HepG2 (cell line): ENCODE data around the gene SIK2. TPM values are rescaled to one million over a fixed set of nuclear protein-coding genes. Genes with fewer than 3 reads are reported as not detected.

Source experiments
- ATAC-seq: fragments of 200-7000 bp; cut with Tn5 transposase; 3 replicates; pipeline ENCODE4 v1.9.1; 2020; ENCODE audit warnings: mild to moderate bottlenecking, moderate library complexity
- BruUV-seq: library from RNA; stranded (reverse); fragments of 400-500 nt; replicated peaks from 2 replicates; lab custom pipeline; 2021; lab: Mats Ljungman, UMichigan
- CTCF ChIA-PET: fragments of 300-600 bp; formaldehyde crosslinking; extraction: SDS; loops from one replicate; lab custom pipeline; 2021; ENCODE audit warnings: low total read pairs, inconsistent platforms, low intra/inter-chr PET ratio; lab: Yijun Ruan, JAX
- POLR2A ChIA-PET: fragments of 350-600 bp; sonication (Branson Sonifier 250); formaldehyde crosslinking; loops from one replicate; lab custom pipeline; 2020; ENCODE audit warnings: antibody characterized with exemption, inconsistent platforms; lab: Yijun Ruan, JAX
- DNase-seq: peaks from one replicate; pipeline ENCODE4 v3.0.0-alpha.2; 2015; ENCODE audit warnings: low spot score
- FAIRE-seq: peaks from 3 replicates; lab custom pipeline; 2011; peaks lifted over from hg19 to GRCh38; lab: Jason Lieb, UNC
- H2AFZ ChIP-seq: one replicate; pipeline ENCODE4 v1.6.1; 2011; ENCODE audit warnings: low read length, inconsistent platforms
- H3K27ac ChIP-seq: fragments of 300-600 bp; 3 replicates; pipeline ENCODE4 v1.8.0; 2011; ENCODE audit warnings: mixed run types, mild to moderate bottlenecking, mixed read lengths, low read length, inconsistent platforms; ENCODE audit not compliant: insufficient read depth; ENCODE audit errors: extremely low read length
- H3K27me3 ChIP-seq, 2 experiments: fragments of 200-600 bp in 1 of 2; 2 replicates in 1 of 2; 3 replicates in 1 of 2; pipeline versions ENCODE4 v1.6.0 to v1.8.0; 2011; ENCODE audit warnings: low read length in 2 of 2, mild to moderate bottlenecking in 2 of 2, moderate library complexity in 2 of 2, inconsistent platforms in 1 of 2; ENCODE audit not compliant: insufficient read depth in 2 of 2, control insufficient read depth in 1 of 2
- H3K36me3 ChIP-seq, 2 experiments: fragments of 200-600 bp in 1 of 2; replicated peaks in 1 of 2; 2 replicates in 1 of 2; 3 replicates in 1 of 2; pipeline versions ENCODE4 v1.5.1 to v1.8.0; 2011; ENCODE audit warnings: low read length in 2 of 2, inconsistent platforms in 1 of 2; ENCODE audit not compliant: insufficient read depth in 2 of 2, control insufficient read depth in 1 of 2
- H3K4me1 ChIP-seq: 2 replicates; pipeline ENCODE4 v1.5.1; 2012; ENCODE audit warnings: low read length, inconsistent platforms; ENCODE audit not compliant: insufficient read depth
- H3K4me2 ChIP-seq: 2 replicates; pipeline ENCODE4 v1.6.0; 2011; ENCODE audit warnings: low read depth, low read length, inconsistent platforms
- H3K4me3 ChIP-seq, 3 experiments: fragments of 200-600 bp in 1 of 3; sonication (generic), shearing (Covaris generic) in 1 of 3; replicated peaks in 1 of 3; 2 replicates each; pipeline ENCODE4 v1.5.1; 2011 to 2016; ENCODE audit warnings: low read length in 3 of 3, inconsistent platforms in 2 of 3, low read depth in 2 of 3, mild to moderate bottlenecking in 2 of 3, control low read depth in 1 of 3, mixed read lengths in 1 of 3; ENCODE audit not compliant: insufficient read depth in 1 of 3
- H3K79me2 ChIP-seq: one replicate; pipeline ENCODE4 v1.6.1; 2011; ENCODE audit warnings: low read length, inconsistent platforms; ENCODE audit not compliant: insufficient read depth
- H3K9ac ChIP-seq: 2 replicates; pipeline ENCODE4 v1.6.0; 2011; ENCODE audit warnings: mild to moderate bottlenecking, low read depth, low read length, inconsistent platforms; ENCODE audit not compliant: insufficient read depth
- H3K9me3 ChIP-seq: 2 replicates; pipeline ENCODE4 v1.5.1; 2012; ENCODE audit warnings: mild to moderate bottlenecking, low read length
- H4K20me1 ChIP-seq: 2 replicates; pipeline ENCODE4 v1.6.0; 2011; ENCODE audit warnings: inconsistent platforms, mild to moderate bottlenecking, low read length, moderate library complexity; ENCODE audit not compliant: insufficient read depth
- AGO2 ChIP-seq: fragments of 200-400 bp; formaldehyde crosslinking; optimal IDR thresholded peaks from 2 replicates; pipeline ENCODE3; 2017; ENCODE audit warnings: mild to moderate bottlenecking, low read depth, low read length, moderate library complexity
- ELF1 ChIP-seq: sonication (generic); formaldehyde crosslinking; IDR thresholded peaks from 2 replicates; pipeline ENCODE4 v1.4.0; 2020; ENCODE audit warnings: missing genetic modification reagents
- ERF ChIP-seq: IDR thresholded peaks from 2 replicates; pipeline ENCODE4 v1.6.1; 2018; ENCODE audit warnings: missing biosample characterization, missing genetic modification reagents
- MTF2 ChIP-seq: sonication (generic); formaldehyde crosslinking; IDR thresholded peaks from 2 replicates; pipeline ENCODE4 v1.5.0; 2020; ENCODE audit warnings: missing genetic modification reagents, borderline replicate concordance
- NR0B2 ChIP-seq: sonication (generic); formaldehyde crosslinking; IDR thresholded peaks from 2 replicates; pipeline ENCODE4 v1.4.0; 2020; ENCODE audit warnings: mild to moderate bottlenecking, missing genetic modification reagents
- RBFOX2 ChIP-seq: fragments of 200-400 bp; formaldehyde crosslinking; IDR thresholded peaks from 2 replicates; pipeline ENCODE4 v1.6.1; 2017; ENCODE audit warnings: low read depth, mild to moderate bottlenecking, low read length
- REXO4 ChIP-seq: sonication (generic); formaldehyde crosslinking; IDR thresholded peaks from 2 replicates; pipeline ENCODE4 v1.8.0; 2022; ENCODE audit warnings: missing genetic modification reagents, mild to moderate bottlenecking, borderline replicate concordance
- SOX6 ChIP-seq, 2 experiments: fragments of 450-650 bp in 1 of 2; sonication (generic) in 1 of 2; formaldehyde crosslinking in 1 of 2; IDR thresholded peaks; 2 replicates each; pipeline versions ENCODE4 v1.4.0 to v1.6.1; 2017 to 2020; ENCODE audit warnings: antibody characterized with exemption in 1 of 2, mild to moderate bottlenecking in 1 of 2, missing genetic modification reagents in 1 of 2
- SRSF9 ChIP-seq: fragments of 200-400 bp; formaldehyde crosslinking; IDR thresholded peaks from 2 replicates; pipeline ENCODE4 v1.6.1; 2018; ENCODE audit warnings: borderline replicate concordance, mild to moderate bottlenecking, low read depth, low read length; ENCODE audit not compliant: insufficient read depth, poor library complexity, severe bottlenecking
- TOE1 ChIP-seq: sonication (generic); formaldehyde crosslinking; IDR thresholded peaks from 2 replicates; pipeline ENCODE4 v1.4.0; 2020; ENCODE audit warnings: mild to moderate bottlenecking, missing genetic modification reagents
- ZEB1 ChIP-seq: IDR thresholded peaks from 2 replicates; pipeline ENCODE4 v1.6.1; 2012; ENCODE audit warnings: mild to moderate bottlenecking, low read depth, inconsistent platforms; ENCODE audit not compliant: insufficient replicate concordance
- ZNF562 ChIP-seq: sonication (generic); formaldehyde crosslinking; IDR thresholded peaks from 2 replicates; pipeline ENCODE4 v1.8.0; 2022; ENCODE audit warnings: missing genetic modification reagents, borderline replicate concordance
- ZNF589 ChIP-seq: sonication (generic); formaldehyde crosslinking; conservative IDR thresholded peaks from 2 replicates; pipeline ENCODE4 v1.8.0; 2022; ENCODE audit warnings: mild to moderate bottlenecking, moderate library complexity, missing genetic modification reagents
- ZNF740 ChIP-seq: sonication (generic); formaldehyde crosslinking; IDR thresholded peaks from 2 replicates; pipeline ENCODE4 v1.4.0; 2020; ENCODE audit warnings: missing genetic modification reagents
- ZNF773 ChIP-seq: sonication (generic); formaldehyde crosslinking; IDR thresholded peaks from 2 replicates; pipeline ENCODE4 v1.4.0; 2020; ENCODE audit warnings: missing genetic modification reagents, borderline replicate concordance
- WGBS: methylation state at CpG from one replicate; pipeline ENCODE4 v1.1.6; 2017; ENCODE audit warnings: low lambda C conversion rate; 5-methylcytosine and 5-hydroxymethylcytosine counted together
- in situ Hi-C: cut with HindIII; loops from 2 replicates; pipeline ENCODE4 v1.10.0; 2017; ENCODE audit warnings: low pct_unique_long_range_greater_than_20kb; ENCODE audit not compliant: extremely low pct_ligation_motif_present
- intact Hi-C: fragments of 100-400 bp; cut with micrococcal nuclease; formaldehyde crosslinking; loops from one replicate; pipeline ENCODE4 v1.10.0; 2022; ENCODE audit not compliant: unreplicated experiment
- polyA plus RNA-seq, 8 experiments: library from polyadenylated mRNA; depleted of rRNA in 3 of 8; stranded (reverse) in 7 of 8; unstranded in 1 of 8; fragments of >200 nt; fragmentation: Illumina TruSeq in 4 of 8; extraction: Trizol in 4 of 8; gene quantifications; 2 replicates each; pipeline versions ENCODE4 v1.2.1 to v1.2.3, GENCODE V29; 2011 to 2016; ENCODE audit warnings: low read depth in 4 of 8, missing spikeins in 1 of 8, mixed read lengths in 1 of 8; ENCODE audit not compliant: insufficient read depth in 1 of 8
- total RNA-seq, 5 experiments: library from RNA; depleted of rRNA; stranded (reverse); fragments of >200 nt; fragmentation: Illumina TruSeq; extraction: Trizol; gene quantifications; 2 replicates each; pipeline ENCODE4 v1.2.3, GENCODE V29; 2016; ENCODE audit warnings: low read depth in 1 of 5
- TF ChIP-seq, protein P1 (sequence below): sonication (generic); formaldehyde crosslinking; IDR thresholded peaks from 2 replicates; pipeline ENCODE4 v1.9.0; 2022; ENCODE audit warnings: missing genetic modification reagents, mild to moderate bottlenecking, borderline replicate concordance

SIK2 gene
- total and polyA plus RNA-seq, 2 of the 13 experiments (the other 11 are each of a cell fraction or from before 2014, with no cell fraction given) = 8.1 to 15.4 TPM

GRCh38 chr11:111741751-111742150, 139.5 kb downstream of the SIK2 start:
- Histone ChIP-seq H3K27ac (no peak overlapping the region), H3K4me2 (no peak overlapping the region), H3K9me3 (no peaks in the 10 kb centered on the region), H3K4me1 (peaks cover 21% of the 10 kb centered on the region), H3K9ac (no peak overlapping the region), H3K27me3 (no peaks in the 10 kb centered on the region), H2AFZ (no peak overlapping the region), H4K20me1 (no peaks in the 10 kb centered on the region), H3K4me3 (no peak overlapping the region), H3K36me3 (peaks cover 6 to 56% of the 10 kb centered on the region in 2 experiments), H3K79me2 (no peaks in the 10 kb centered on the region)
- ChIA-PET CTCF (no interaction called here), POLR2A (no interaction called here)
- in situ Hi-C loops (no loop called here), intact Hi-C loops (no loop called here)
- DNase-seq = no peak
- TF ChIP-seq RBFOX2 (no peak), ZEB1 (no peak), NR0B2 (CRISPR knock-in tag) (no peak), SOX6 (IDR thresholded peaks at IDR 0.05) (no peak), SOX6 (CRISPR knock-in tag; IDR thresholded peaks at IDR 0.05) (no peak), MTF2 (CRISPR knock-in tag) (no peak), ELF1 (CRISPR knock-in tag) (no peak), REXO4 (no peak), AGO2 (no peak), TOE1 (no peak), ZNF562 (CRISPR knock-in tag) (no peak), ERF (CRISPR knock-in tag) (no peak), ZNF589 (CRISPR knock-in tag) (no peak), ZNF773 (CRISPR knock-in tag) (no peak), SRSF9 (no peak), ZNF740 (CRISPR knock-in tag) (no peak)
- TF ChIP-seq, protein P1, sequence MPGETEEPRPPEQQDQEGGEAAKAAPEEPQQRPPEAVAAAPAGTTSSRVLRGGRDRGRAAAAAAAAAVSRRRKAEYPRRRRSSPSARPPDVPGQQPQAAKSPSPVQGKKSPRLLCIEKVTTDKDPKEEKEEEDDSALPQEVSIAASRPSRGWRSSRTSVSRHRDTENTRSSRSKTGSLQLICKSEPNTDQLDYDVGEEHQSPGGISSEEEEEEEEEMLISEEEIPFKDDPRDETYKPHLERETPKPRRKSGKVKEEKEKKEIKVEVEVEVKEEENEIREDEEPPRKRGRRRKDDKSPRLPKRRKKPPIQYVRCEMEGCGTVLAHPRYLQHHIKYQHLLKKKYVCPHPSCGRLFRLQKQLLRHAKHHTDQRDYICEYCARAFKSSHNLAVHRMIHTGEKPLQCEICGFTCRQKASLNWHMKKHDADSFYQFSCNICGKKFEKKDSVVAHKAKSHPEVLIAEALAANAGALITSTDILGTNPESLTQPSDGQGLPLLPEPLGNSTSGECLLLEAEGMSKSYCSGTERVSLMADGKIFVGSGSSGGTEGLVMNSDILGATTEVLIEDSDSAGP (CRISPR knock-in tag) = no peak
- 96% methylated on average over 2 of the region's 2 CpGs for WGBS
- no peak for FAIRE-seq
- ATAC-seq = no peak
- BruUV-seq = no TSS peak
